ENCODE data around the gene SPINK4.
A peak's percentile ranks its signal among the peaks of the same experiment; 100 is the strongest.

The SPINK4 gene

DNA sequence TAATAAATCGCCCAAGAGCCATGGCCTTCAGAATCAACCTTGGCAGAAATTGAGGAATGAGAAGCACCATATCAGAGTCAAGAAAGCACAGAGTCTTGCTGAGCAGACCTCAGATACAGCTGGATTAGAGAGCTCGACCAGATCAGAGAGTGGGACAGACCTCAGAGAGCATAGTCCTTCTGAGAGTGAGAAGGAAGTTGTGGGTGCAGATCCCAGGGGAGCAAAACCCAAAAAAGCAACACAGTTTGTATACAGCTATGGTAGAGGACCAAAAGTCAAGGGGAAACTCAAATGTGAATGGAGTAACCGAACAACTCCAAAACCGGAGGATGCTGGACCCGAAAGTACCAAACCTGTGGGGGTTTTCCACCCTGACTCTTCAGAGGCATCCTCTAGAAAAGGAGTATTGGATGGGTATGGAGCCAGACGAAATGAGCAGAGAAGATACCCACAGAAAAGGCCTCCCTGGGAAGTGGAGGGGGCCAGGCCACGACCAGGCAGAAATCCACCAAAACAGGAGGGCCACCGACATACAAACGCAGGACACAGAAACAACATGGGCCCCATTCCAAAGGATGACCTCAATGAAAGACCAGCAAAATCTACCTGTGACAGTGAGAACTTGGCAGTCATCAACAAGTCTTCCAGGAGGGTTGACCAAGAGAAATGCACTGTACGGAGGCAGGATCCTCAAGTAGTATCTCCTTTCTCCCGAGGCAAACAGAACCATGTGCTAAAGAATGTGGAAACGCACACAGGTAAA, 54.9 kb downstream of the SPINK4 start:
- DNase-seq = no peak

GRCh38 chr9:33295571-33295970, 55.6 kb downstream of the SPINK4 start:
- DNase-seq = peak; percentile 72

- peak; percentile 86 for DNase-seq
These were observed 57.5 kb downstream of the SPINK4 start for GRCh38 chr9:33297432-33297831.
